A673 (cell line): ENCODE results near the gene TTC1.

Source experiments
- EZH2 ChIP-seq: fragments of 200-600 bp; sonication (generic); IDR thresholded peaks from 2 replicates; pipeline ENCODE4 v1.6.1; 2017; ENCODE audit warnings: borderline replicate concordance, low read depth, mild to moderate bottlenecking, mixed read lengths, antibody characterized with exemption, low read length; ENCODE audit not compliant: poor library complexity, severe bottlenecking
- TF ChIP-seq, protein P1 (sequence below): fragments of 300-800, 200-600 bp; sonication (generic); conservative IDR thresholded peaks from 2 replicates; pipeline ENCODE4 v1.5.1; 2017; ENCODE audit warnings: low read depth, mild to moderate bottlenecking, antibody characterized with exemption, low read length, moderate library complexity, mixed read lengths

DNA sequence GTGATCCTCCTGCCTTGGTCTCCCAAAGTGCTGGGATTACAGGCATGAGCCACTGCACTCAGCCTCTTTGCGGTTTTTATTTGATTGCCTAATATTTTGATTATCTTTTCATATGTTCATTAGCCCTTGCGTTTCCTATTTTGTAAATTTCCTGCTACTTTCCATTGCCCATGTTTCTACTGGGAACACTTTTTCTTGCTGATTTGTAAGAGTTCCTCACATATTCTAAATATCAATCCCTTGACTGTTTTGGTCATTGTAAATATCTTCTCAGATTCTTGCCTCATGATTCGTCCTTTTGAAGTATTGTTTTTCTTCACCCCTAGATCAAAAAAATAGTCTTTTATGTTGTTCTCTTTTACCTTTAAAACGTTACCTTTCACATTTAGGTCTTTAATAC is 37.9 kb upstream of the TTC1 start:
- TF ChIP-seq, protein P1, sequence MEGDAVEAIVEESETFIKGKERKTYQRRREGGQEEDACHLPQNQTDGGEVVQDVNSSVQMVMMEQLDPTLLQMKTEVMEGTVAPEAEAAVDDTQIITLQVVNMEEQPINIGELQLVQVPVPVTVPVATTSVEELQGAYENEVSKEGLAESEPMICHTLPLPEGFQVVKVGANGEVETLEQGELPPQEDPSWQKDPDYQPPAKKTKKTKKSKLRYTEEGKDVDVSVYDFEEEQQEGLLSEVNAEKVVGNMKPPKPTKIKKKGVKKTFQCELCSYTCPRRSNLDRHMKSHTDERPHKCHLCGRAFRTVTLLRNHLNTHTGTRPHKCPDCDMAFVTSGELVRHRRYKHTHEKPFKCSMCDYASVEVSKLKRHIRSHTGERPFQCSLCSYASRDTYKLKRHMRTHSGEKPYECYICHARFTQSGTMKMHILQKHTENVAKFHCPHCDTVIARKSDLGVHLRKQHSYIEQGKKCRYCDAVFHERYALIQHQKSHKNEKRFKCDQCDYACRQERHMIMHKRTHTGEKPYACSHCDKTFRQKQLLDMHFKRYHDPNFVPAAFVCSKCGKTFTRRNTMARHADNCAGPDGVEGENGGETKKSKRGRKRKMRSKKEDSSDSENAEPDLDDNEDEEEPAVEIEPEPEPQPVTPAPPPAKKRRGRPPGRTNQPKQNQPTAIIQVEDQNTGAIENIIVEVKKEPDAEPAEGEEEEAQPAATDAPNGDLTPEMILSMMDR, result no peak
- no peak for TF ChIP-seq EZH2
